ENCODE results near the gene OMA1.

Gene OMA1

GRCh38 chr1:58546520-58547308 lies at the start of gene OMA1:
TSS of gene OMA1 (minus strand) at chr1:58546726. CDS start at chr1:58539294, 7,432 bp downstream.
- peaks cover 16% of the 10 kb centered on the region for H3K79me2 ChIP-seq (ENCODE audit: insufficient read depth, low read length)
- H3K4me3 ChIP-seq (ENCODE audit: low read length, poor library complexity, severe bottlenecking), result peak within 1 kb of the TSS; percentile 82
- H4K20me1 ChIP-seq (ENCODE audit: insufficient read depth, low read length, poor library complexity, severe bottlenecking), result no peaks in the 10 kb centered on the region
- H3K36me3 ChIP-seq (ENCODE audit: insufficient read depth, low read length), result no peaks in the 10 kb centered on the region
- H3K27me3 ChIP-seq (ENCODE audit: insufficient read depth, low read length, poor library complexity, severe bottlenecking), result no peaks in the 10 kb centered on the region
- peak within 1 kb of the TSS; percentile 98 for H2AFZ ChIP-seq (ENCODE audit: low read length)
- no peaks in the 10 kb centered on the region for H3K9me2 ChIP-seq (replicated peaks; ENCODE audit: low read depth, low read length)
- no peaks in the 10 kb centered on the region for H3F3A ChIP-seq (ENCODE audit: low read depth)
- H3K4me2 ChIP-seq (ENCODE audit: low read depth, low read length, poor library complexity, severe bottlenecking), result peak within 1 kb of the TSS; percentile 80
- TF ChIP-seq EZH2phosphoT487 (IDR thresholded peaks at IDR 0.05; ENCODE audit: borderline replicate concordance) (no peak), CTCF (conservative IDR thresholded peaks at IDR 0.05; ENCODE audit: low read length) (peak; percentile 94)
- H3K4me1 ChIP-seq (ENCODE audit: insufficient read depth, low read length, poor library complexity, severe bottlenecking), result peaks cover 43% of the 10 kb centered on the region
- H3K9me3 ChIP-seq (ENCODE audit: insufficient read depth, low read depth, low read length), result no peaks in the 10 kb centered on the region
- H3K9ac ChIP-seq (ENCODE audit: low read depth, low read length, poor library complexity, severe bottlenecking), result peak within 1 kb of the TSS; percentile 87

- Histone ChIP-seq H3K9ac (ENCODE audit: low read depth, low read length, poor library complexity, severe bottlenecking) (no peak overlapping the region), H3K27me3 (ENCODE audit: insufficient read depth, low read length, poor library complexity, severe bottlenecking) (no peaks in the 10 kb centered on the region), H2AFZ (ENCODE audit: low read length) (no peak overlapping the region), H3K36me3 (ENCODE audit: insufficient read depth, low read length) (no peaks in the 10 kb centered on the region), H3K4me3 (ENCODE audit: low read length, poor library complexity, severe bottlenecking) (no peak overlapping the region), H3F3A (ENCODE audit: low read depth) (no peaks in the 10 kb centered on the region), H4K20me1 (ENCODE audit: insufficient read depth, low read length, poor library complexity, severe bottlenecking) (no peaks in the 10 kb centered on the region), H3K4me2 (ENCODE audit: low read depth, low read length, poor library complexity, severe bottlenecking) (no peak overlapping the region), H3K4me1 (ENCODE audit: insufficient read depth, low read length, poor library complexity, severe bottlenecking) (no peaks in the 10 kb centered on the region), H3K9me2 (replicated peaks; ENCODE audit: low read depth, low read length) (no peaks in the 10 kb centered on the region), H3K9me3 (ENCODE audit: insufficient read depth, low read depth, low read length) (no peaks in the 10 kb centered on the region), H3K79me2 (ENCODE audit: insufficient read depth, low read length) (no peaks in the 10 kb centered on the region)
- no peak for TF ChIP-seq CTCF (conservative IDR thresholded peaks at IDR 0.05; ENCODE audit: low read length)
- TF ChIP-seq EZH2phosphoT487 (IDR thresholded peaks at IDR 0.05; ENCODE audit: borderline replicate concordance), result no peak
Measured at GRCh38 chr1:58594546-58594945, 48.0 kb upstream of the OMA1 start.

GRCh38 chr1:58592522-58593134 lies 46.1 kb upstream of the OMA1 start:
- H2AFZ ChIP-seq (ENCODE audit: low read length), result no peak overlapping the region
- H3K9ac ChIP-seq (ENCODE audit: low read depth, low read length, poor library complexity, severe bottlenecking), result no peak overlapping the region
- no peaks in the 10 kb centered on the region for H3K9me3 ChIP-seq (ENCODE audit: insufficient read depth, low read depth, low read length)
- no peaks in the 10 kb centered on the region for H3F3A ChIP-seq (ENCODE audit: low read depth)
- no peaks in the 10 kb centered on the region for H3K36me3 ChIP-seq (ENCODE audit: insufficient read depth, low read length)
- no peak overlapping the region for H3K4me2 ChIP-seq (ENCODE audit: low read depth, low read length, poor library complexity, severe bottlenecking)
- TF ChIP-seq EZH2phosphoT487 (IDR thresholded peaks at IDR 0.05; ENCODE audit: borderline replicate concordance) (no peak), CTCF (conservative IDR thresholded peaks at IDR 0.05; ENCODE audit: low read length) (no peak)
- H3K9me2 ChIP-seq (replicated peaks; ENCODE audit: low read depth, low read length), result no peaks in the 10 kb centered on the region
- no peaks in the 10 kb centered on the region for H3K4me1 ChIP-seq (ENCODE audit: insufficient read depth, low read length, poor library complexity, severe bottlenecking)
- H3K79me2 ChIP-seq (ENCODE audit: insufficient read depth, low read length), result no peaks in the 10 kb centered on the region
- no peaks in the 10 kb centered on the region for H3K27me3 ChIP-seq (ENCODE audit: insufficient read depth, low read length, poor library complexity, severe bottlenecking)
- no peak overlapping the region for H3K4me3 ChIP-seq (ENCODE audit: low read length, poor library complexity, severe bottlenecking)
- H4K20me1 ChIP-seq (ENCODE audit: insufficient read depth, low read length, poor library complexity, severe bottlenecking), result no peaks in the 10 kb centered on the region
